ENCODE data around the gene NHLRC1.

GRCh38 chr6:18162401-18162800, 39.9 kb upstream of the NHLRC1 start:
- TF ChIP-seq CTCF (IDR thresholded peaks at IDR 0.05; ENCODE audit: low read depth, low read length) = no peak
- no peak for TF ChIP-seq POLR2A (IDR thresholded peaks at IDR 0.05; ENCODE audit: extremely low read depth, insufficient read length)

All from NB4 (cell line).